ENCODE data around the gene KCTD7.
A peak's percentile ranks its signal among the peaks of the same experiment; 100 is the strongest.
"Not testable (repeated sequence)": the region's sequence is repeated elsewhere in the genome, so short reads cannot be mapped to it uniquely, and the experiment has no call there.

Gene KCTD7

DNA sequence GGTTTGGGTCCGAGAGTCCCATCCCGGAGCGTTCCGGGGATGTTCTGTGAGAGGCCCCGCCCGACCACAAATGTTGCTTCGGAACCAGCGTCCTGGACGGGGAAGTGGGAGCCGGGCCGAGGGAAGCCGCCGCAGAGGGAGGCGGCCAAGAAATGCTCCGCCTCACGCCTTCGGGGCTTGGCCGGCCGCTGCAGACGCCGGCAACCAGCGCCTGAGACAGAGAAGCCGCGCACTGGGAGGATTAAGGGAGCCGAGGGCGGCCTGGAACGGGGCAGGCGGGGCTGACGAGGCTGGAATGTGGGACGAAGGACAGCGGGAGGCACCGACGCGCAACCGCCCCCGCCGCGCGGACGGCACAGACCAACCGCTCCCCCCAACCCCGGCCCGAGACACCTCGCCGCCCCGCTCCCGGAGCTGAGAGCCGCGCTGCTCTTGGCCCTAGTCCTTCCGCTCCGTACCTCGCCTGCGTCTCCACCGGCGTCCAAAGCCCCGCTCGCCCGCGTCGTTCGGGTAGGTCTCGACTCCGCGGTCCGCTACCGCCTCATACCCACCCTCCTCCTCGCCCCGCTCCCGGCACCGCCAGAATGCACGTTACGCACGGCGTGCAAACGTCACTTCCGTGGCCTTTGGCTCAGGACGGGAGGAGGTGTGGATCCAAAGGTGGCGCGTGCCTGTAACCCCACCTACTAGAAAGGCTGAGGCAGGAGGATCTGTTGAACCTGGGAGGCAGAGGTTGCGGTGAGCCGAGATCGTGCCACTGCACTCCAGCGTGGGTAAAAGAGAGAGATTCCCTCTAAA is 36.7 kb upstream of the KCTD7 start:
- DNase-seq (ENCODE audit: low read depth, low spot score) = peak; percentile 23
- peak overlapping the region; percentile 97 for H3K4me3 ChIP-seq (ENCODE audit: low read depth, low read length)
- CTCF ChIA-PET = no interaction called here
- no peak for TF ChIP-seq CTCF (IDR thresholded peaks at IDR 0.05; ENCODE audit: insufficient read depth, low read length, missing control alignments)
- POLR2A ChIA-PET = no interaction called here

GRCh38 chr7:66592597-66593146 is 36.0 kb upstream of the KCTD7 start:
- CTCF ChIA-PET; DNase-seq (ENCODE audit: low read depth, low spot score); POLR2A ChIA-PET: not testable (repeated sequence)
- peak overlapping the region; percentile 97 for H3K4me3 ChIP-seq (ENCODE audit: low read depth, low read length)

DNA sequence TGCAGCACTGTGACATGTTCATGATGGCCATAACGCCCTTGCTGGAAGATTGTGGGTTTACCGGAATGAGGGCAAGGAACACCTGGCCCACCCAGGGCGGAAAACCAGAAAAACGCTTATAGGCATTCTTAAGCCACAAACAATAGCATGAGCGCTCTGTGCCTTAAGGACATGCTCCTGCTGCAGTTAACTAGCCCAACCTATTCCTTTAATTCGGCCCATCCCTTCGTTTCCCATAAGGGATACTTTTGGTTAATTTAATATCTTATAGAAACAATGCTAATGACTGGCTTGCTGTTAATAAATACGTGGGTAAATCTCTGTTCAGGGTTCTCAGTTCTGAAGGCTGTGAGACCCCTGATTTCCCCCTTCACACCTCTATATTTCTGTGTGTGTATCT is 34.6 kb upstream of the KCTD7 start:
- CTCF ChIA-PET; POLR2A ChIA-PET; H3K4me3 ChIP-seq (ENCODE audit: low read depth, low read length); DNase-seq (ENCODE audit: low read depth, low spot score): not testable (repeated sequence)

DNA sequence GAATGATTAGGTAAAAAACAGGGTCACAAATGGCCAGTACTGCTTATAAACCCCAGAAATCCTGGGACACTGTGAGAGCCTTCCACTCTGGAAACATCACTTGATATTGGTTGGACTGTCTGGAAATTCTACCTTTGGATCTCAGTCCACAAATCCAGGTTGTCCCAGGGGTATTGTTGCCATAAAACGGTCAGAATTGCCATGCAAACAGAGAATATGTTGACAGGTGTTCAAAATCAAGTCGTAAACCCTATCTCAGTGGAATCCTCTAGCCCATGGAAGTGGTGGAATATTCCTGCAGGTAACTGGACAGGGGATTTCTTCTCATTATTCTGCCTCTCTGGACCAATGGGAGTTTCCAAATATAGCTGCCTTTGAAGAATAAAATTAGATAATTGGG is 31.2 kb upstream of the KCTD7 start:
- ChIA-PET CTCF (no interaction called here), POLR2A (no interaction called here)
- no peak for DNase-seq (ENCODE audit: low read depth, low spot score)
- no peak overlapping the region for H3K4me3 ChIP-seq (ENCODE audit: low read depth, low read length)
- TF ChIP-seq CTCF (IDR thresholded peaks at IDR 0.05; ENCODE audit: insufficient read depth, low read length, missing control alignments) = no peak

DNA sequence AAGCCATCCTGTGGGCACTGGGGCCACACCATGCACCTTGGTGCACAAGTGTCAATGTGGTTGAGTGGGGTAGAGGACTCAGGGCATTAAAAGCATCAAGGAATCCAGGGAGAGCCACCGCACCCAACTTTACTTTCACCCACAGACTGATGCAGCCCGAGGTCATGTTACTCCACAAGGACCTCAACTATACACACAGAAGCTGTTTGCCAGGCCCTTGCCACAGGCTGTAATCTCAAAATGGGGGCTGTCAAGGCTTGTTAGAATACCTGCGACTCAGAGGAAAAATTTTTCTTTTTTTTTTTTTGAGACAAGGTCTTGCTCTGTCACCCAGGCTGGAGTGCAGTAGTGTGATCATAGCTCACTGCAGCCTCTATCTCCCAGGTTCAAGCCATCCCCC is 26.5 kb upstream of the KCTD7 start:
- no peak for DNase-seq (ENCODE audit: low read depth, low spot score)
- no peak overlapping the region for H3K4me3 ChIP-seq (ENCODE audit: low read depth, low read length)
- CTCF ChIA-PET = no interaction called here
- POLR2A ChIA-PET = no interaction called here
- no peak for TF ChIP-seq CTCF (IDR thresholded peaks at IDR 0.05; ENCODE audit: insufficient read depth, low read length, missing control alignments)

DNA sequence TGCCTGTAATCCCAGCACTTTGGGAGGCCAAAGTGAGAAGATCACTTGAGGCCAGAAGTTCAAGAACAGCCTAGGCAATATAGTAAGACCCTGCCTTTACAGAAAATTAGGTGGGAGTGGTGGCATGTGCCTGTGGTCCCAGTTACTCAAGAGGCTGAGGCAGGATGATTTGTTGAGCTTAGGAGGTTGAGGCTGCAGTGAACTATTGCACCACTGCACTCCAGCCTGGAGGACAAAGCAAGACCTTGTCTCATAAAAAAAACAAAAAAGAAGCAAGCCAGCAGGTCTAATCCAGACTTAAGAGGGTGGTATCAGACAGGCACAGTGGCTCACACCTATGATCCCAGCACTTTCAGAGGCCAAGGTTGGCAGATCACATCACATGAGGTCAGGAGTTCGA is 24.5 kb upstream of the KCTD7 start:
- no peak for TF ChIP-seq CTCF (IDR thresholded peaks at IDR 0.05; ENCODE audit: insufficient read depth, low read length, missing control alignments)
- no peak overlapping the region for H3K4me3 ChIP-seq (ENCODE audit: low read depth, low read length)
- POLR2A ChIA-PET = no interaction called here
- DNase-seq (ENCODE audit: low read depth, low spot score) = no peak
- CTCF ChIA-PET = no interaction called here

GRCh38 chr7:66606540-66607291 is 22.0 kb upstream of the KCTD7 start:
- CTCF ChIA-PET; POLR2A ChIA-PET; DNase-seq (ENCODE audit: low read depth, low spot score); H3K4me3 ChIP-seq (ENCODE audit: low read depth, low read length): not testable (repeated sequence)
